ENCODE results near the gene ABAT.

ABAT gene

DNA sequence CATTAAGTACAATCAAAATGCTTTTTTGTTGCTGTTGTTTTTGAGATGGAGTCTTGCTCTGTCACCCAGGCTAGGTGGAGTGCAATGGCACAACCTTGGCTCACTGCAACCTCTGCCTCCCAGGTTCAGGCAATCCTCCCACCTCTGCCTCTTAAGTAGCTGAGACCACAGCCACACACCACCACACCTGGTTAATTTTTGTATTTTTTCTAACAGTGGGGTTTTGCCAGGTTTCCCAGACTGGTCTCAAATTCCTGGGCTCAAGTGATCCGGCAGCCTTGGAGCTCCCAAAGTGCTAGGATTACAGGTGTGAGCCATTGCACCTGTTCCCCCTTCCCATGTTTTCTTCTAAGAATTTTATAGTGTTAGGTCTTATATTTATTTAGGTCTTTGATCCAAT, 4.9 kb upstream of the ABAT start:
- Histone ChIP-seq H3K4me1 (ENCODE audit: control insufficient read depth, insufficient read depth, low read length, poor library complexity, severe bottlenecking) (no peaks in the 10 kb centered on the region), H3K36me3 (ENCODE audit: control insufficient read depth, insufficient read depth, low read length) (no peaks in the 10 kb centered on the region), H3K27ac (ENCODE audit: low read depth, low read length, severe bottlenecking) (no peak overlapping the region), H3K9me3 (ENCODE audit: control insufficient read depth, low read length) (no peaks in the 10 kb centered on the region), H3K4me3 (ENCODE audit: extremely low read depth, insufficient read depth, low read length, poor library complexity, severe bottlenecking) (no peak overlapping the region)
- WGBS, 2 experiments (ENCODE audit: insufficient coverage in 2 of 2): 100% methylated on average over 1 of the region's 1 CpG; no CpG with 5 or more reads in 1 of the 2 experiments

- H3K36me3 ChIP-seq (ENCODE audit: control insufficient read depth, insufficient read depth, low read length): no peaks in the 10 kb centered on the region
- 80 to 86% methylated on average over 1 of the region's 1 CpG for WGBS, 2 experiments (ENCODE audit: insufficient coverage in 2 of 2)
- no peak overlapping the region for H3K27ac ChIP-seq (ENCODE audit: low read depth, low read length, severe bottlenecking)
- H3K4me3 ChIP-seq (ENCODE audit: extremely low read depth, insufficient read depth, low read length, poor library complexity, severe bottlenecking): no peak overlapping the region
- H3K4me1 ChIP-seq (ENCODE audit: control insufficient read depth, insufficient read depth, low read length, poor library complexity, severe bottlenecking): no peaks in the 10 kb centered on the region
- no peaks in the 10 kb centered on the region for H3K9me3 ChIP-seq (ENCODE audit: control insufficient read depth, low read length)
Measured at GRCh38 chr16:8670014-8670560, 4.3 kb upstream of the ABAT start.

GRCh38 chr16:8673611-8674412, 605 bp upstream of the ABAT start:
- no peak overlapping the region for H3K27ac ChIP-seq (ENCODE audit: low read depth, low read length, severe bottlenecking)
- 7 to 15% methylated on average over 15 to 16 of the region's 24 CpGs for WGBS, 2 experiments (ENCODE audit: insufficient coverage in 2 of 2)
- H3K4me1 ChIP-seq (ENCODE audit: control insufficient read depth, insufficient read depth, low read length, poor library complexity, severe bottlenecking): peaks cover 6% of the 10 kb centered on the region
- H3K4me3 ChIP-seq (ENCODE audit: extremely low read depth, insufficient read depth, low read length, poor library complexity, severe bottlenecking): peak overlapping the region; percentile 53
- no peaks in the 10 kb centered on the region for H3K36me3 ChIP-seq (ENCODE audit: control insufficient read depth, insufficient read depth, low read length)
- H3K9me3 ChIP-seq (ENCODE audit: control insufficient read depth, low read length): no peaks in the 10 kb centered on the region

DNA sequence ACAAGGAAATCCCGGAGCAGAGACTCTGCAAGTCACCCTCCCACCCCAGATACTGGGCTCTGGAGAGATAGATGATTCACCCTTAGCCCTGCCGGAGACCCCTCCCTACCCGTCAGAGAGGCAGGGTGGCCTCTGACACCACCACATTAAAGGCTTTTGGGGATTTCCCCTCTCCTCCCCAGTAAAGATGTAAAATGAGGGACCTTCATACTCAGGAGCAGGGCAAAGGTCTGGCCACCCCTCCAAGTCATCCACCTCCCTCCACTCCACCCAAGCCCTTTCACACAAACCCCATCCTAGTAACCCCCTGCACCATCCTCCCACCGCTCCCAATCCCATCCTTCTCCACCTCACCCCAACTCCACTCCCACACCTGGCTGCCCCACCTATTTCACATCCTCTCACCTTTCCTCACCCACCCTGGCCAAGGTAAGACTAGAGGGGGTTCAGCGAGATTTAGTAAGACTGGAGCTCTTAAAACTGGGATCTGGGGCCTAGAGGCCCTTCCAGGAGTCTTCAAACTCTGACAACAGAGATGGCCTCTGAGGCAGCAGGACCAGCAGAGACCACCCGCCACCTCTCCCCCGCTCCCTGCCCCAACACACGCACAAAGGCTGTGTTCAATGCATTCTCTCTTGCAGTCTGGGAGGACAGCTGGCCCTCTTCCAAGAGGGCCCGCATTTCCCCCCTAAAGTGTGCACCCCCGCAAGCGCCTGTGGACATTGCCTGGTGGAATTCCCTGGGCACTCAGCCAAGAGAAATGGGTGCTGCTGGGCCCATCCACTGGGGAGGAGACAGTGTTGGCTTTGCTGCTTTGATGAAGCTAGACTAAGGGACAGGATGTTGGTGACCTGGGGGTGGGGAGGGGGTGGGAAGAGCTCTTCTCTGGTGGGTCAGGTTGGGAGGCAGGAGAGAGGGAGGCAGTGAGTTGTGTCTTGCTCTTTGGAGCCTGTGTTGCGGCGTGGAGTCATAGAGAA, 1.1 kb downstream of the ABAT start:
- no peaks in the 10 kb centered on the region for H3K36me3 ChIP-seq (ENCODE audit: control insufficient read depth, insufficient read depth, low read length)
- H3K4me1 ChIP-seq (ENCODE audit: control insufficient read depth, insufficient read depth, low read length, poor library complexity, severe bottlenecking): peaks cover 6% of the 10 kb centered on the region
- WGBS, 2 experiments (ENCODE audit: insufficient coverage in 2 of 2): 73 to 86% methylated on average over 10 of the region's 13 CpGs
- peak overlapping the region; percentile 53 for H3K4me3 ChIP-seq (ENCODE audit: extremely low read depth, insufficient read depth, low read length, poor library complexity, severe bottlenecking)
- H3K27ac ChIP-seq (ENCODE audit: low read depth, low read length, severe bottlenecking): no peak overlapping the region
- no peaks in the 10 kb centered on the region for H3K9me3 ChIP-seq (ENCODE audit: control insufficient read depth, low read length)

- Histone ChIP-seq H3K4me3 (ENCODE audit: extremely low read depth, insufficient read depth, low read length, poor library complexity, severe bottlenecking) (no peak overlapping the region), H3K4me1 (ENCODE audit: control insufficient read depth, insufficient read depth, low read length, poor library complexity, severe bottlenecking) (peaks cover 6% of the 10 kb centered on the region), H3K27ac (ENCODE audit: low read depth, low read length, severe bottlenecking) (no peak overlapping the region), H3K36me3 (ENCODE audit: control insufficient read depth, insufficient read depth, low read length) (no peaks in the 10 kb centered on the region), H3K9me3 (ENCODE audit: control insufficient read depth, low read length) (no peaks in the 10 kb centered on the region)
- WGBS, 2 experiments (ENCODE audit: insufficient coverage in 2 of 2): 86 to 89% methylated on average over 5 of the region's 5 CpGs
Measured at GRCh38 chr16:8676160-8676547, 1.7 kb downstream of the ABAT start.

GRCh38 chr16:8676737-8677375, 2.4 kb downstream of the ABAT start:
- H3K4me1 ChIP-seq (ENCODE audit: control insufficient read depth, insufficient read depth, low read length, poor library complexity, severe bottlenecking): peaks cover 6% of the 10 kb centered on the region
- no peaks in the 10 kb centered on the region for H3K36me3 ChIP-seq (ENCODE audit: control insufficient read depth, insufficient read depth, low read length)
- H3K9me3 ChIP-seq (ENCODE audit: control insufficient read depth, low read length): no peaks in the 10 kb centered on the region
- WGBS, 2 experiments (ENCODE audit: insufficient coverage in 2 of 2): 90 to 93% methylated on average over 4 to 6 of the region's 7 CpGs
- H3K27ac ChIP-seq (ENCODE audit: low read depth, low read length, severe bottlenecking): no peak overlapping the region
- no peak overlapping the region for H3K4me3 ChIP-seq (ENCODE audit: extremely low read depth, insufficient read depth, low read length, poor library complexity, severe bottlenecking)

DNA sequence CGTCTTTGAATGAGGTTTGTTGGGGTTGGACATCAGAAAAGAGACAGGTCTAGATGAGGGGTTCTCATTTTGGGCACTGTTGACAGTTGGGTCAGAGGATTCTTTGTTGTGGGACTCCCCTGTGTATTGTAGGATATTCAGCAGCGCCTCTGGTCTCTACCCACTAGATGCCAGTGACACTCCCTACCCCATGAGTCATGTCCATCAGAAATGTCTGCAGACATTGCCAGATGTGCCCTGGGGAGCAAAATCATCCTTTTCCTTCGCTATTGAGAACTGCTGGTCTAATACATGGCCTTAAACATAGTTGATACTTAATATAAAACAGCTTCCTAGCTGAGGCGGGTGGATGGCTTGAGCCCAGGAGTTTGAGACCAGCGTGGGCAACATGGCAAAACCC, 3.1 kb downstream of the ABAT start:
- H3K36me3 ChIP-seq (ENCODE audit: control insufficient read depth, insufficient read depth, low read length): no peaks in the 10 kb centered on the region
- H3K4me3 ChIP-seq (ENCODE audit: extremely low read depth, insufficient read depth, low read length, poor library complexity, severe bottlenecking): no peak overlapping the region
- peaks cover 6% of the 10 kb centered on the region for H3K4me1 ChIP-seq (ENCODE audit: control insufficient read depth, insufficient read depth, low read length, poor library complexity, severe bottlenecking)
- no peak overlapping the region for H3K27ac ChIP-seq (ENCODE audit: low read depth, low read length, severe bottlenecking)
- 73 to 88% methylated on average over 2 to 4 of the region's 5 CpGs for WGBS, 2 experiments (ENCODE audit: insufficient coverage in 2 of 2)
- H3K9me3 ChIP-seq (ENCODE audit: control insufficient read depth, low read length): no peaks in the 10 kb centered on the region

GRCh38 chr16:8678068-8678927, 3.9 kb downstream of the ABAT start:
- Histone ChIP-seq H3K36me3 (ENCODE audit: control insufficient read depth, insufficient read depth, low read length) (no peaks in the 10 kb centered on the region), H3K4me1 (ENCODE audit: control insufficient read depth, insufficient read depth, low read length, poor library complexity, severe bottlenecking) (peaks cover 6% of the 10 kb centered on the region), H3K9me3 (ENCODE audit: control insufficient read depth, low read length) (no peaks in the 10 kb centered on the region), H3K4me3 (ENCODE audit: extremely low read depth, insufficient read depth, low read length, poor library complexity, severe bottlenecking) (no peak overlapping the region), H3K27ac (ENCODE audit: low read depth, low read length, severe bottlenecking) (no peak overlapping the region)
- 97 to 100% methylated on average over 1 to 5 of the region's 7 CpGs for WGBS, 2 experiments (ENCODE audit: insufficient coverage in 2 of 2)

DNA sequence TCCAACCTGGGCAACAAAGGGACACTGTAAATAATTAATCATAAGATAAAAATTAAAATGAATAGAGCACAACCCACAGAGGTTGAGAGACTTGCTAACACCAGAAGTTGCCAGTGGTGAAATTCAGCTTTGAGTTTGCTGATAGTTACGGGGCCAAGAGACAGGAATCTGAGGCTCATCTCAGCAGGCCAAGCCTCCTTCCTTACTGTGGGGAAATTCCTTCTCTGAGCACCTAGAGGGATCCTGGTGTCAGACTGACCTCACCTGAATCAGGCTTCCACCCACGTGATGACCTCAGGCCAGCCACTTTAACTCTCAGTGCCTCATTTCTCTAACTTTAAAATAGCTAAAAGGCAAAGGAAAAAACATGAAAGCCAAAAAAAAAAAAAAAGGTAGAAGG, 4.7 kb downstream of the ABAT start:
- WGBS, 2 experiments (ENCODE audit: insufficient coverage in 2 of 2): 89 to 100% methylated on average over 1 of the region's 2 CpGs
- Histone ChIP-seq H3K9me3 (ENCODE audit: control insufficient read depth, low read length) (no peaks in the 10 kb centered on the region), H3K36me3 (ENCODE audit: control insufficient read depth, insufficient read depth, low read length) (no peaks in the 10 kb centered on the region), H3K4me3 (ENCODE audit: extremely low read depth, insufficient read depth, low read length, poor library complexity, severe bottlenecking) (no peak overlapping the region), H3K4me1 (ENCODE audit: control insufficient read depth, insufficient read depth, low read length, poor library complexity, severe bottlenecking) (peaks cover 6% of the 10 kb centered on the region), H3K27ac (ENCODE audit: low read depth, low read length, severe bottlenecking) (no peak overlapping the region)

All from mesodermal cell (in vitro differentiated cells).